Activated CD8-positive, alpha-beta T cell treated with anti-CD3 and anti-CD28 coated beads for 36 hours (primary cell): ENCODE data around the gene CAMK2N1. TPM values are rescaled to one million over a fixed set of nuclear protein-coding genes. Genes with fewer than 3 reads are reported as not detected.

Experiments
- ATAC-seq: fragments of 200-7000 bp; cut with Tn5 transposase; one replicate; pipeline ENCODE4 v1.10.0; 2021; ENCODE audit warnings: mild to moderate bottlenecking, moderate library complexity
- CTCF ChIA-PET: fragments of 350-600 bp; sonication (Branson Sonifier 250); formaldehyde crosslinking; loops from one replicate; lab custom pipeline; 2021; ENCODE audit warnings: antibody characterized with exemption; lab: Charles Lee
- POLR2A ChIA-PET: fragments of 350-600 bp; sonication (Branson Sonifier 250); formaldehyde crosslinking; loops from one replicate; lab custom pipeline; 2021; ENCODE audit warnings: antibody characterized with exemption; lab: Charles Lee
- DNase-seq: peaks from one replicate; pipeline ENCODE4 v3.0.0-alpha.2; 2020
- H3K27ac Mint-ChIP-seq: one replicate; pipeline ENCODE4 v1.8.0; 2021; ENCODE audit warnings: mild to moderate bottlenecking, mixed read lengths
- H3K27me3 Mint-ChIP-seq: one replicate; pipeline ENCODE4 v1.8.0; 2021; ENCODE audit warnings: mixed read lengths
- H3K36me3 Mint-ChIP-seq: one replicate; pipeline ENCODE4 v1.8.0; 2021; ENCODE audit warnings: low read depth, mixed read lengths
- H3K4me1 Mint-ChIP-seq: one replicate; pipeline ENCODE4 v1.8.0; 2021; ENCODE audit warnings: low read depth, mixed read lengths
- H3K4me3 Mint-ChIP-seq: one replicate; pipeline ENCODE4 v1.8.0; 2021; ENCODE audit warnings: mild to moderate bottlenecking, moderate library complexity, mixed read lengths
- H3K9me3 Mint-ChIP-seq: one replicate; pipeline ENCODE4 v1.8.0; 2021; ENCODE audit warnings: mixed read lengths
- CTCF ChIP-seq: fragments of 200-600 bp; IDR thresholded peaks from one replicate; pipeline ENCODE4 v1.8.0; 2022; ENCODE audit warnings: antibody characterized with exemption, mild to moderate bottlenecking
- intact Hi-C: fragments of 100-400 bp; cut with micrococcal nuclease; formaldehyde crosslinking; loops from one replicate; pipeline ENCODE4 v1.10.0; 2022
- total RNA-seq, 2 experiments: library from RNA; stranded (reverse); gene quantifications; one replicate each; pipeline ENCODE4 v1.2.3, GENCODE V29; 2021

CAMK2N1 gene
- total RNA-seq, 2 experiments from 2014 or later = 0.67 to 0.86 TPM

DNA sequence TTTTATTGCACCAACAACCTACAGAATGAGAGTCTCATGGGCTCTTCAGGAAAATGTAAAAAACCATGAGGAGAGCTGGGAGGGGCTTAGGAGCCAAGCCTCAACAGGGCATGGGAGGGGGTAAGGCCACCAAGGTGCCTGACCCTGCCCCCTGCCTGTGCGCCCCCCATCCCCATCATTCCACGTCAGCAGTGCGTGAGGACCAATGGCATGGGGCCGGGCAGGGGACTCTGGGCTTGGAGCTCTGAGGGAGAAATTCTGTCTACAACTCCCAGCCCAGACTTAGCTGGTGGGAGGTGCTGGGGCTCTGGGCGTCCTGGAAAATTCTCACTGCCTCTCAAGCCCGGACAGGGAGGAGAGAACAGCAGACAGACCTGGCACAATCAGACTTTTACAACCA, 5.2 kb upstream of the CAMK2N1 start:
- ChIA-PET CTCF (interaction anchor here (1.2 to 6.7 kb wide), 3 partner anchors 129 to 571 kb away, joined by 3 to 68 read pairs (median 4); no protein-coding TSS in a partner anchor), POLR2A (interaction anchor here (1.0 kb wide), 1 partner anchor 9 kb away, joined by 3 read pairs; no protein-coding TSS in a partner anchor)
- Mint-ChIP-seq H3K4me3 (no peak overlapping the region), H3K27ac (no peak overlapping the region), H3K36me3 (no peaks in the 10 kb centered on the region), H3K27me3 (peaks cover 27% of the 10 kb centered on the region), H3K4me1 (peaks cover 15% of the 10 kb centered on the region), H3K9me3 (no peaks in the 10 kb centered on the region)
- DNase-seq (no peak), ATAC-seq (no peak)
- no peak for TF ChIP-seq CTCF
- intact Hi-C loops = loop anchor here (5.0 kb wide), 1 partner anchor 114 kb away; no protein-coding TSS in a partner anchor

GRCh38 chr1:20487236-20487590, 1.2 kb upstream of the CAMK2N1 start:
- Mint-ChIP-seq H3K4me3 (peak overlapping the region; percentile 32), H3K4me1 (peaks cover 12% of the 10 kb centered on the region), H3K36me3 (no peaks in the 10 kb centered on the region), H3K27me3 (peaks cover 48% of the 10 kb centered on the region), H3K9me3 (no peaks in the 10 kb centered on the region), H3K27ac (no peak overlapping the region)
- no peak for DNase-seq
- intact Hi-C loops = no loop called here
- no peak for ATAC-seq
- no peak for TF ChIP-seq CTCF
- ChIA-PET POLR2A (no interaction called here), CTCF (interaction anchor here (1.1 to 1.5 kb wide), 2 partner anchors 125 to 274 kb away, joined by 4 to 5 read pairs; no protein-coding TSS in a partner anchor)

- Mint-ChIP-seq H3K4me3 (peak overlapping the region; percentile 32), H3K4me1 (peaks cover 12% of the 10 kb centered on the region), H3K27ac (no peak overlapping the region), H3K36me3 (no peaks in the 10 kb centered on the region), H3K27me3 (peaks cover 53% of the 10 kb centered on the region), H3K9me3 (no peaks in the 10 kb centered on the region)
- DNase-seq (no peak), ATAC-seq (no peak)
- ChIA-PET CTCF (interaction anchor here (1.1 to 1.5 kb wide), 2 partner anchors 124 to 273 kb away, joined by 4 to 5 read pairs; no protein-coding TSS in a partner anchor), POLR2A (interaction anchor here (0.8 kb wide), 1 partner anchor 21 kb away, joined by 3 read pairs; no protein-coding TSS in a partner anchor)
- no peak for TF ChIP-seq CTCF
- intact Hi-C loops = no loop called here
These were observed 636 bp upstream of the CAMK2N1 start for GRCh38 chr1:20486457-20487235.

DNA sequence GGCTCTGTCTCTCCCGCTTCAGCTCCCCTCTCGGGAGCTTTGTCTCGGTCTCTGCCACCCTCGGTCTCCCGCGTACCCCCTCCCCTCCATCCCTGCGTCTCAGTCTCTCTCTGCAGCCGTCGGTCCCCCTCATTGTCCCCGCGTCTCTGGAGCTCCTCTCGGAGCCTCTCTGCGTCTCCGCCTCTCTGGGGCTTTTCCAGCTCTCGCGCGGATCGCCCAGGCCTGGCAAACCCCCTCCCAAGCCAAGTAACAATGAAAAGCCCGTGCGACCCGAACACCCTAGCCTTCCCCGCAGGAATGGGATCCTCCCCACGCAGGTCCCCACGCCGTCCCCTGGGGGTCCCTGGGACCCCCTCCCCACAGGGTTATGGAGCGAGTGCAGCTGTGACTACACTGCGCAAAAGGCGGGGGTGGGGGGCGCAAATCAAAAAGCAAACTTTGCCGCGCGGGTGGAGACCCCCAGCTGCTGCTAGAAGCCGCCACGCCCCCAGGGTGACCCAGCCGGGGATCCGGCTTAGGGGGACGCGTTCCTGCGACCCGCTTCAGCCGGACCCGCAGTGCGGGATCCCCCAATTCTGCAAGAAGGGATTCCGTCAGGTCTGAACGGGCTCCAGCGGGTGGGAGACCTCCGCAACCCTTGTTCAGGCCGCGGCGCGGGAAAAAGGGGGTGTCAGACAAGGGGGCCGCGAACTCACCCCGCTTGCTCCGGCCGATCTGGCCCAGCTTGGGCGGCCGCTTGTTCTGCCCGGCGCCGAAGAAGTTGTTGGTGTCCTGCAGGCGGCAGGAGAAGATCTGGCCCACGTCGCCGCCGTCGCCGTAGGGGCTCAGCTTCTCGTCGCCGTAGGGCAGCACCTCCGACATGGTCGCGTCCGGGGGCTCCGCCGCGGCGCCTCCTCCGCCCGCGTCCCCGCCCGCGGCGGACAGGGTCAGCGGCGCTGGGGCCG, 1.2 kb downstream of the CAMK2N1 start:
- DNase-seq (no peak), ATAC-seq (peak; percentile 6)
- CTCF ChIA-PET = interaction anchor here (1.1 to 3.0 kb wide), 5 partner anchors 8 to 272 kb away, joined by 3 to 19 read pairs (median 6); partner anchors contain the start of gene PINK1
- Mint-ChIP-seq H3K4me3 (peak overlapping the region; percentile 62), H3K9me3 (no peaks in the 10 kb centered on the region), H3K27ac (no peak overlapping the region), H3K36me3 (no peaks in the 10 kb centered on the region), H3K4me1 (peaks cover 12% of the 10 kb centered on the region), H3K27me3 (peaks cover 62% of the 10 kb centered on the region)
- intact Hi-C loops = no loop called here
- POLR2A ChIA-PET = no interaction called here
- TF ChIP-seq CTCF = no peak
